K562 (cell line): ENCODE measurements around the gene ST7. TPM values are rescaled to one million over a fixed set of nuclear protein-coding genes. Genes with fewer than 3 reads are reported as not detected.
A peak's percentile ranks its signal among the peaks of the same experiment; 100 is the strongest.

Experiments
- ARID1B ChIP-seq: fragments of 450-650 bp; IDR thresholded peaks from 2 replicates; pipeline ENCODE4 v1.6.1; 2016; ENCODE audit warnings: antibody characterized with exemption, mild to moderate bottlenecking, inconsistent platforms
- CHD4 ChIP-seq: fragments of 200-600 bp; sonication (generic); IDR thresholded peaks from 3 replicates; pipeline ENCODE4 v1.6.1; 2012; ENCODE audit warnings: low read depth, mild to moderate bottlenecking, mixed read lengths, low read length, inconsistent platforms; ENCODE audit not compliant: insufficient read depth, insufficient replicate concordance, poor library complexity, severe bottlenecking
- CREBBP ChIP-seq: IDR thresholded peaks from one replicate; pipeline ENCODE4 v1.6.1; 2012; ENCODE audit warnings: low read depth, mild to moderate bottlenecking, control low read depth, inconsistent platforms, low read length
- FOXA3 ChIP-seq, 2 experiments: fragments of 450-650 bp in 1 of 2; sonication (generic) in 1 of 2; formaldehyde crosslinking; IDR thresholded peaks in 1 of 2; conservative IDR thresholded peaks in 1 of 2; 2 replicates each; pipeline versions ENCODE4 v1.4.0 to v1.8.0; 2020 to 2022; ENCODE audit warnings: mild to moderate bottlenecking in 2 of 2, missing genetic modification reagents in 1 of 2
- HNRNPH1 ChIP-seq: fragments of 200-400 bp; formaldehyde crosslinking; optimal IDR thresholded peaks from 2 replicates; pipeline ENCODE3; 2017; ENCODE audit warnings: low read depth, mild to moderate bottlenecking, low read length, moderate library complexity
- ILF3 ChIP-seq: fragments of 450-650 bp; IDR thresholded peaks from 2 replicates; pipeline ENCODE4 v1.6.1; 2018; ENCODE audit warnings: antibody characterized with exemption, mild to moderate bottlenecking, moderate library complexity, borderline replicate concordance
- KLF16 ChIP-seq: IDR thresholded peaks from 2 replicates; pipeline ENCODE4 v1.6.1; 2016; ENCODE audit warnings: antibody characterized with exemption
- MGA ChIP-seq: fragments of 450-650 bp; IDR thresholded peaks from 2 replicates; pipeline ENCODE4 v1.6.1; 2016; ENCODE audit warnings: mild to moderate bottlenecking, moderate library complexity
- PHF8 ChIP-seq: fragments of 200-600 bp; sonication (generic); IDR thresholded peaks from 2 replicates; pipeline ENCODE4 v1.6.1; 2012; ENCODE audit warnings: mixed run types, mild to moderate bottlenecking, inconsistent platforms, low read length, moderate library complexity, borderline replicate concordance
- POLR2AphosphoS2 ChIP-seq: IDR thresholded peaks from 2 replicates; pipeline ENCODE4 v1.6.1; 2012; ENCODE audit warnings: low read length, improper control_type of control experiment
- SMAD2 ChIP-seq: fragments of 150-350 bp; IDR thresholded peaks from 2 replicates; pipeline ENCODE4 v1.6.1; 2014; ENCODE audit warnings: low read depth, mild to moderate bottlenecking, low read length
- SRSF1 ChIP-seq: fragments of 200-400 bp; formaldehyde crosslinking; IDR thresholded peaks from 2 replicates; pipeline ENCODE4 v1.6.1; 2017; ENCODE audit warnings: mild to moderate bottlenecking, low read depth, low read length, moderate library complexity
- TCF3 ChIP-seq: sonication (generic); formaldehyde crosslinking; IDR thresholded peaks from 2 replicates; pipeline ENCODE4 v1.4.0; 2020; ENCODE audit warnings: mild to moderate bottlenecking, missing genetic modification reagents
- ZKSCAN1 ChIP-seq: fragments of 150-350 bp; IDR thresholded peaks from 2 replicates; pipeline ENCODE4 v1.6.1; 2016; ENCODE audit warnings: low read depth, low read length
- polyA plus RNA-seq, 8 experiments: library from polyadenylated mRNA; depleted of rRNA in 4 of 8; stranded (reverse) in 5 of 8; unstranded in 3 of 8; fragments of >200 nt; fragmentation: Nextera tagmentation in 2 of 8; fragmentation: Illumina TruSeq in 1 of 8; extraction: Ambion mirVana in 2 of 8; extraction: Trizol in 1 of 8; gene quantifications; 2 replicates each; pipeline versions ENCODE4 v1.2.1 to v1.2.3, GENCODE V29; 2011 to 2014; ENCODE audit warnings: inconsistent platforms in 1 of 8, missing spikeins in 1 of 8
- total RNA-seq, 7 experiments: library from RNA; depleted of rRNA in 6 of 7; stranded (reverse); fragments of >200 nt in 6 of 7; fragmentation: Illumina TruSeq in 2 of 7; extraction: Trizol in 2 of 7; gene quantifications; 2 replicates each; pipeline versions ENCODE4 v1.2.1 to v1.2.3, GENCODE V29; 2011 to 2021; ENCODE audit warnings: low replicate concordance in 1 of 7
- TF ChIP-seq, protein P1 (sequence below): fragments of 150-350 bp; conservative IDR thresholded peaks from 2 replicates; pipeline ENCODE4 v1.6.1; 2014; ENCODE audit warnings: low read length

The ST7 gene
- total and polyA plus RNA-seq, 9 of the 15 experiments (the other 6 are each of a cell fraction or from before 2014, with no cell fraction given) = 23.9 to 56.3 (median 36.9) TPM

GRCh38 chr7:116950889-116951351 is 2.4 kb upstream of the ST7 start (continued):
- TF ChIP-seq MGA (peak; percentile 72), ARID1B (no peak), KLF16 (no peak), FOXA3 (CRISPR knock-in tag; conservative IDR thresholded peaks at IDR 0.05 in 1 of 2, IDR thresholded peaks at IDR 0.05 in 1 of 2) (peak in 1 of 2 experiments; percentile 72; a peak in 1 of 4 replicates), PHF8 (no peak), ILF3 (no peak), SRSF1 (no peak), TCF3 (CRISPR knock-in tag) (no peak), CHD4 (no peak), ZKSCAN1 (no peak; the same call in 1 of the 2 replicates), SMAD2 (no peak), HNRNPH1 (no peak), POLR2AphosphoS2 (no peak), CREBBP (no peak)
- TF ChIP-seq, protein P1, sequence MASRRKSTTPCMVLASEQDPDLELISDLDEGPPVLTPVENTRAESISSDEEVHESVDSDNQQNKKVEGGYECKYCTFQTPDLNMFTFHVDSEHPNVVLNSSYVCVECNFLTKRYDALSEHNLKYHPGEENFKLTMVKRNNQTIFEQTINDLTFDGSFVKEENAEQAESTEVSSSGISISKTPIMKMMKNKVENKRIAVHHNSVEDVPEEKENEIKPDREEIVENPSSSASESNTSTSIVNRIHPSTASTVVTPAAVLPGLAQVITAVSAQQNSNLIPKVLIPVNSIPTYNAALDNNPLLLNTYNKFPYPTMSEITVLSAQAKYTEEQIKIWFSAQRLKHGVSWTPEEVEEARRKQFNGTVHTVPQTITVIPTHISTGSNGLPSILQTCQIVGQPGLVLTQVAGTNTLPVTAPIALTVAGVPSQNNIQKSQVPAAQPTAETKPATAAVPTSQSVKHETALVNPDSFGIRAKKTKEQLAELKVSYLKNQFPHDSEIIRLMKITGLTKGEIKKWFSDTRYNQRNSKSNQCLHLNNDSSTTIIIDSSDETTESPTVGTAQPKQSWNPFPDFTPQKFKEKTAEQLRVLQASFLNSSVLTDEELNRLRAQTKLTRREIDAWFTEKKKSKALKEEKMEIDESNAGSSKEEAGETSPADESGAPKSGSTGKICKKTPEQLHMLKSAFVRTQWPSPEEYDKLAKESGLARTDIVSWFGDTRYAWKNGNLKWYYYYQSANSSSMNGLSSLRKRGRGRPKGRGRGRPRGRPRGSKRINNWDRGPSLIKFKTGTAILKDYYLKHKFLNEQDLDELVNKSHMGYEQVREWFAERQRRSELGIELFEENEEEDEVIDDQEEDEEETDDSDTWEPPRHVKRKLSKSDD = no peak
